Measurements from ENCODE around the gene TUFT1.

DNA sequence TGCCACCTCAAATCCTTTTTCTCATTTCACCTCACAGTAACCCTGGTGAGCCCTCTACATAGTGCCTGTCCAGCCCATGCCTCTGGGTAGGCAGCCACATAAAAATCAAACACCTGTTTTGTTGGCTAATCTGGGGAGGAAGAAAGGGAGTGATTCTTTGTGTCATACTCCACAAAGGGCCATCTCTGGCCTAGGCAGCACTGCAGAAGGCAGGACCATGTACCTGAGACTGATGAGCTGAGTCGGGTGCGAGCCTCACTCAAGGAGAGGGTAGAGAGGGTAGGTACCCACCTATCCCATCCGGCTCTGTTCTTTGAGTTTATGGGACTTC, 7.8 kb downstream of the TUFT1 start:
- TF ChIP-seq EZH2 (IDR thresholded peaks at IDR 0.05; ENCODE audit: borderline replicate concordance, insufficient read depth, low read depth, low read length, poor library complexity, severe bottlenecking): no peak
- TF ChIP-seq, protein P1, sequence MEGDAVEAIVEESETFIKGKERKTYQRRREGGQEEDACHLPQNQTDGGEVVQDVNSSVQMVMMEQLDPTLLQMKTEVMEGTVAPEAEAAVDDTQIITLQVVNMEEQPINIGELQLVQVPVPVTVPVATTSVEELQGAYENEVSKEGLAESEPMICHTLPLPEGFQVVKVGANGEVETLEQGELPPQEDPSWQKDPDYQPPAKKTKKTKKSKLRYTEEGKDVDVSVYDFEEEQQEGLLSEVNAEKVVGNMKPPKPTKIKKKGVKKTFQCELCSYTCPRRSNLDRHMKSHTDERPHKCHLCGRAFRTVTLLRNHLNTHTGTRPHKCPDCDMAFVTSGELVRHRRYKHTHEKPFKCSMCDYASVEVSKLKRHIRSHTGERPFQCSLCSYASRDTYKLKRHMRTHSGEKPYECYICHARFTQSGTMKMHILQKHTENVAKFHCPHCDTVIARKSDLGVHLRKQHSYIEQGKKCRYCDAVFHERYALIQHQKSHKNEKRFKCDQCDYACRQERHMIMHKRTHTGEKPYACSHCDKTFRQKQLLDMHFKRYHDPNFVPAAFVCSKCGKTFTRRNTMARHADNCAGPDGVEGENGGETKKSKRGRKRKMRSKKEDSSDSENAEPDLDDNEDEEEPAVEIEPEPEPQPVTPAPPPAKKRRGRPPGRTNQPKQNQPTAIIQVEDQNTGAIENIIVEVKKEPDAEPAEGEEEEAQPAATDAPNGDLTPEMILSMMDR (IDR thresholded peaks at IDR 0.05): no peak

All from B cell (primary cell).